GM21825 (cell line): Measurements from ENCODE around the gene UROC1.

ENCODE experiments used
- ATAC-seq: cut with Tn5 transposase; IDR thresholded peaks from one replicate; pipeline ENCODE4 v1.9.1; 2021; ENCODE audit warnings: mild to moderate bottlenecking, moderate library complexity; ENCODE audit not compliant: unreplicated experiment

Gene UROC1

GRCh38 chr3:126533506-126533905 is 15.9 kb upstream of the UROC1 start:
- no peak for ATAC-seq

- no peak for ATAC-seq
Measured at GRCh38 chr3:126531051-126531330, 13.4 kb upstream of the UROC1 start.

GRCh38 chr3:126530171-126531050 is 12.8 kb upstream of the UROC1 start:
- ATAC-seq = no peak

GRCh38 chr3:126529585-126530170 is 12.1 kb upstream of the UROC1 start:
- ATAC-seq = no peak

- no peak for ATAC-seq
Measured at GRCh38 chr3:126528800-126529541, 11.4 kb upstream of the UROC1 start.

- ATAC-seq = no peak
Measured at GRCh38 chr3:126528419-126528799, 10.8 kb upstream of the UROC1 start.

GRCh38 chr3:126527455-126528211 is 10.1 kb upstream of the UROC1 start:
- no peak for ATAC-seq

- no peak for ATAC-seq
Measured at GRCh38 chr3:126527006-126527405, 9.4 kb upstream of the UROC1 start.

- ATAC-seq = no peak
Measured at GRCh38 chr3:126526668-126527005, 9.1 kb upstream of the UROC1 start.

- ATAC-seq = no peak
Measured at GRCh38 chr3:126525853-126526667, 8.5 kb upstream of the UROC1 start.

- no peak for ATAC-seq
Measured at GRCh38 chr3:126525091-126525852, 7.7 kb upstream of the UROC1 start.

GRCh38 chr3:126524429-126524988 is 6.9 kb upstream of the UROC1 start:
- no peak for ATAC-seq

- ATAC-seq = no peak
Measured at GRCh38 chr3:126523745-126524428, 6.3 kb upstream of the UROC1 start, which contains the start of gene CHST13. CHST13 (plus strand) TSS chr3:126524155; CDS start chr3:126524333, 178 bp downstream.

- no peak for ATAC-seq
Measured at GRCh38 chr3:126522363-126522788, 4.8 kb upstream of the UROC1 start.

GRCh38 chr3:126521122-126521891 is 3.7 kb upstream of the UROC1 start:
- ATAC-seq = no peak

- ATAC-seq = no peak
Measured at GRCh38 chr3:126519506-126520455, 2.2 kb upstream of the UROC1 start.

- no peak for ATAC-seq
Measured at GRCh38 chr3:126518779-126519177, 1.2 kb upstream of the UROC1 start.
